ENCODE measurements around the gene MBP.

- TF ChIP-seq POLR2A (IDR thresholded peaks at IDR 0.05; ENCODE audit: low read depth, low read length) (no peak), POLR2AphosphoS5 (IDR thresholded peaks at IDR 0.05; ENCODE audit: low read depth, low read length) (no peak), TAF1 (IDR thresholded peaks at IDR 0.05; ENCODE audit: borderline replicate concordance, low read depth, low read length) (no peak)
These were observed 179.4 kb downstream of the MBP start for GRCh38 chr18:76953156-76953555.

Measured in GM12892 (cell line).